GM18502 (cell line): Measurements from ENCODE around the gene TRAPPC2L.

Source experiments
- ATAC-seq: cut with Tn5 transposase; IDR thresholded peaks from one replicate; pipeline ENCODE4 v1.9.1; 2021; ENCODE audit warnings: mild to moderate bottlenecking; ENCODE audit not compliant: unreplicated experiment, poor library complexity

TRAPPC2L gene

GRCh38 chr16:88836791-88837190, 20.1 kb upstream of the TRAPPC2L start:
- ATAC-seq: no peak

GRCh38 chr16:88837806-88838205, 19.1 kb upstream of the TRAPPC2L start:
- no peak for ATAC-seq

- ATAC-seq: no peak
Measured at GRCh38 chr16:88838566-88838965, 18.4 kb upstream of the TRAPPC2L start.

GRCh38 chr16:88839026-88839529, 17.8 kb upstream of the TRAPPC2L start:
- ATAC-seq: no peak

- no peak for ATAC-seq
Measured at GRCh38 chr16:88839745-88840599, 17.0 kb upstream of the TRAPPC2L start.

GRCh38 chr16:88840600-88841215, 16.2 kb upstream of the TRAPPC2L start:
- no peak for ATAC-seq

- ATAC-seq: no peak
Measured at GRCh38 chr16:88841521-88842307, 15.2 kb upstream of the TRAPPC2L start.

- ATAC-seq: no peak
Measured at GRCh38 chr16:88842308-88842756, 14.6 kb upstream of the TRAPPC2L start.

- no peak for ATAC-seq
Measured at GRCh38 chr16:88842806-88843205, 14.1 kb upstream of the TRAPPC2L start.

- no peak for ATAC-seq
Measured at GRCh38 chr16:88843256-88843655, 13.7 kb upstream of the TRAPPC2L start.

GRCh38 chr16:88844419-88845036, 12.4 kb upstream of the TRAPPC2L start:
- no peak for ATAC-seq

GRCh38 chr16:88846088-88846487, 10.8 kb upstream of the TRAPPC2L start:
- ATAC-seq: no peak

- no peak for ATAC-seq
Measured at GRCh38 chr16:88847654-88848053, 9.3 kb upstream of the TRAPPC2L start.

- no peak for ATAC-seq
Measured at GRCh38 chr16:88848557-88848956, 8.4 kb upstream of the TRAPPC2L start.

- ATAC-seq: no peak
Measured at GRCh38 chr16:88850531-88851199, 6.3 kb upstream of the TRAPPC2L start.

- ATAC-seq: no peak
Measured at GRCh38 chr16:88851616-88852015, 5.3 kb upstream of the TRAPPC2L start.

GRCh38 chr16:88853325-88853941, 3.5 kb upstream of the TRAPPC2L start:
- ATAC-seq: no peak

GRCh38 chr16:88854306-88855111, 2.4 kb upstream of the TRAPPC2L start:
- ATAC-seq: no peak

- no peak for ATAC-seq
Measured at GRCh38 chr16:88855176-88855575, 1.8 kb upstream of the TRAPPC2L start.
